NCI-H146 treated with DMSO at 0.1 percent for 48 hours (cell line): ENCODE data around the gene SWSAP1.
A peak's percentile ranks its signal among the peaks of the same experiment; 100 is the strongest.
"Not testable (repeated sequence)": the region's sequence is repeated elsewhere in the genome, so short reads cannot be mapped to it uniquely, and the experiment has no call there.

Experiments used
- DNase-seq: peaks from one replicate; lab custom pipeline; 2025; ENCODE audit not compliant: unreplicated experiment; lab: John Stamatoyannopoulos, UW

SWSAP1 gene

DNA sequence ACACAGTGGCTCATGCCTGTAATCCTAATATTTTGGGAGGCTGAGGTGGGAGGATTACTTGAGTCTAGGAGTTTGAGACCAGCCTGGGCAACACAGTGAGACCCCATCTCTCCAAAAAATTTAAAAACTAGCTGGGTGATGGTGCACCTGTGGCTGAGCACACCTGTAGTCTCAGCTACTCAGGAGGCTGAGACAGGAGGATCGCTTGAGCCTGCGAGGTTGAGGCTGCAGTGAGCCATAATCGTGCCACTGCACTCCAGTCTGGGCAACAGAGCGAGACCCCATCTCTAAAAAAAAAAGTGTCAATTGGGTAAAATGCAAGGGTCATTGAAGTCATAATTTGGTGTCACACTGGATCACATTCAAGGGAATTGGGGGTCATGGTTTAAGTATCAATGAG is 20.4 kb upstream of the SWSAP1 start:
- DNase-seq, result not testable (repeated sequence)

DNA sequence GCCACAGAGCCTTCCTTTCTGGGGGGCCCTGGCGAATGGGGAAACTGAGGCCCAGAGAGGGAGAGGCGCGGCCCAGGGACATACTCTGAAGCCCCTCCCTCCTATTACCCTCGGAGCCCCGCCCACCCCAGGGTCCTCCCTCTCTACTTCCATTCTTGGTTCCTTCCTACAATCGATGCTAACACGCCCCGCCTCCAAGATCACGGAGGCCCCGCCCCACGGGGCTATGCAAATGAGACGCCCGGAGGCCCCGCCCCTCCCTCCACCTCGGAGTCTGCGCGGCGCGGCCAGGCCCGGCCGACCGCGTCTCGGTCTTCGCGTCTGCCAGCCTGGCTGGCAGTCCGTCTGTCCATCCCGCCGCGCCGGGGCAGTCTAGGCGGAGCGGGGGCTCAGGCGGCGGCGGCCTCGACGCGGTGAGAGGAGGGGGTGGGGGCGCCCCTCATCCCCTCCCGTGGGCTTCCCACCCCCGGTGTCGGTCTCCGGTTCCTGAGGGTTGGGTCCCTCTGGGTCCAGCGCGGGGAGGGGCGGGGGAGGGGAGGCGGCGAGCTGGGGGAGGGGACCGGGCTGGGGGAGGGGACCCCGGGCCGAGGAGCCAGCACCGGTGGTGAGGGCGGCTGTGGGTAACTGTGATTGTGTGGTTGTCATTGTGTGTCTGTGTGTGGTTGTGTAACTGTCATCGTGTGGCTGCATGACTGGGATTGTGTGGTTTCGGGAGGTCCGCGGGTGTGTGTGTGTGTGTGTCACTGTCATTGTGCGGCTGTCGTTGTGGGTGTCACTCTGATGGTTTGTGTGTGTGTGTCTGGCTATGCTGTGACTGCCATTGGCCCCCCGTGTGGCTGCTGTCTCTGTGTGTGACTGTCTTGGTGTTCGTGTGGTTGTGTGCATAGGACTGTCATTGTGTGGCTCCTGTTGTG is 19.0 kb upstream of the SWSAP1 start, which contains the start of gene PLPPR2:
PLPPR2 (plus strand) TSS at position 273 of the 914 bp plus-strand sequence. CDS start 2,242 bp downstream, outside the sequence.
- peak; percentile 75 for DNase-seq

DNA sequence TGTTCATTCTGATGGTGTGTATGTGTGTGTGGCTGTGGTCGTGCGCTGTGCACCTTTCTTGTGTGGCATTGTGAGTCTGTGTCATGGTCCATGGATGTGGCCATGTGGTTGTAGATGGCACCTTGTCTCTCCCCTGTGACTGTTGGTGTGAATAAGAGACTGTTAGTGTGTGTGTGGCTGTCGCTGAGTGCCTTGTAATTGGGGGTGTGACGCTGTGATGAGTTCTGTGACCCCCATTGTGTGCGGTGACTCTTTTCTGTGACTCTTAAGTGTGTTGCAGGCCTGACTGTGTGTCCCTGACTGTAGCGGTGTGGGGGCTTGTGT is 18.4 kb upstream of the SWSAP1 start:
- no peak for DNase-seq

DNA sequence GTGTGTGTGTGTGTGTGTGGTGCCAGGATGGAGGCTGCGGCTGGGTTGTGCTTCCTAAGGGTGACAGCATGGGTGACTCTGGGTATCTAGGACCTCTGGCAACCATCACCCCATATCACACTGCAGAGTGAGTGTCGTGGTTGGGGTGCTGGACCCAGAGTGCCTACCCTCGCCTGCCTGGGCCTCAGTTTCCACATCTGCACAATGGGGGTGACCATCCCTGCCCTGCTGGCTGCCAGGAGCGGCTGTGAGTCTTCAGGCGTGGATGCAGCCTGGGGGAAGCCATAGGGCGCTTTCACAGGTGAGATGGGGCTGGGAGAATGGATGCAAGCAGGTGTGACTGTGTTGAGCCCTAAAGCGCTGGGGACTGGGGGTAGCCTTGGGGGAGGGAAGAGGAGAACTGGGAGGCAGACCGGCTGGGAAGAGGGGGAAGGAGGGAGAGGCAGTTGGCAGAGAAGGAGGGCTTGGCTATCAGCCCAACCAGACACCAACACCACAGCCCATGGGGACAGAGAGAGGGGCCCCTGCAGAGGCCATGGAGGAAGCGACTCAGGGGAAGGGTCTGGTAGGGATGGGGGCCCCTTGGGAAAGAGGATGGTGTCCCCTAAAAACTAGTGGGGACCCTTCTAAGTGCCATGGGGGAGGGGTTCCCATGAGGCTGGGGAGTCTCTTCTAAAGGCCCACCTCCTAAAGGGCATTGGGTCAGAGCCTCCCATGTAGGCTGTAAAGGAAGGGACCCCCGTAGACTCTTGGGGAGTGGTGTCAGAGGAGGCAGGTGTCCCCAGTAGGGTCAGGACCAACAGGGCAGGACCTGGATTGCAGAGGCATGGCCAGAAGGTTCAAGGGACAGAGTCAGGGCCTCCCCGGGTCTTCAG is 17.6 kb upstream of the SWSAP1 start:
- no peak for DNase-seq

DNA sequence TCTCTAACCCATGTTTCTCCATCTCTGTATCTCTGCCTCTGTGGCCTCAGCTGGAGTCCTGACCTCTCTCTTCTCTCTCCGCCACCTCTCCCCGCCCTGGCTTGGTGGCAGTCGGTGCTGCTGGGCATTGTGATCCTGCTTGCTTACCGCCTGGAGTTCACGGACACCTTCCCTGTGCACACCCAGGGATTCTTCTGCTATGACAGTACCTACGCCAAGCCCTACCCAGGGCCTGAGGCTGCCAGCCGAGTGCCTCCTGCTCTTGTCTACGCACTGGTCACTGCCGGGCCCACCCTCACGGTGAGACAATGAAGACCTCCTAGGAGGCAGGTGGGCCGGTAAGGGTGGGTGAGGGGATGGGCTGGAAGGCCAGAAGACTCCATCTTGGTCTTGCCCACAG is 15.0 kb upstream of the SWSAP1 start:
- DNase-seq, result no peak

DNA sequence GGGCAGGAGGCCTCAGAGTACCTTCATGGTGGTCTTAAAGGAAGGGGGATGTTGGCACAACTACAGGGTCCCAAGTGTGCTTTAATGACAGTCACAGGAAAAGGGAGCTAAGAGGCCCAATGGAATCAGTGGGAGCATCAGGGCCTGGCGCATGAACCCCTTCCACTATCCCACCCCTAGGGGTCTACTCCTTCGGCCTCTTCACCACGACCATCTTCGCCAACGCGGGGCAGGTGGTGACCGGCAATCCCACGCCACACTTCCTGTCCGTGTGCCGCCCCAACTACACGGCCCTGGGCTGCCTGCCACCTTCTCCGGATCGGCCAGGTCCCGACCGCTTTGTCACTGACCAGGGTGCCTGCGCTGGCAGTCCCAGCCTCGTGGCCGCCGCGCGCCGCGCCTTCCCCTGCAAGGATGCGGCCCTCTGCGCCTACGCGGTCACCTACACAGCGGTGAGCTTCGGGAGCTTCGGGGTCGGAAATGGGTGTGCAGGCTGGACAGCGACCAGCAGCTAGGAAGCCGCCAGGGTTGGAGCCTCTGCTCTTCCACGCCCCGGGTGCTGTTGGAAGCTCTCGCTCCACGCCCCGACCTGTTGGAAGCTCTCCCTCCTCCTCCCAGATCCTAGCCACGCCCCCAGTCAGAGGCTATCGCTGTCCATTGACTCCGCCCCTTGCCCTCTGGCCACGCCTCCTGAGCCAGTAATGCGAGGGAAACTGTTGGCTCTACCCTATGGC is 13.3 kb upstream of the SWSAP1 start:
- no peak for DNase-seq

DNA sequence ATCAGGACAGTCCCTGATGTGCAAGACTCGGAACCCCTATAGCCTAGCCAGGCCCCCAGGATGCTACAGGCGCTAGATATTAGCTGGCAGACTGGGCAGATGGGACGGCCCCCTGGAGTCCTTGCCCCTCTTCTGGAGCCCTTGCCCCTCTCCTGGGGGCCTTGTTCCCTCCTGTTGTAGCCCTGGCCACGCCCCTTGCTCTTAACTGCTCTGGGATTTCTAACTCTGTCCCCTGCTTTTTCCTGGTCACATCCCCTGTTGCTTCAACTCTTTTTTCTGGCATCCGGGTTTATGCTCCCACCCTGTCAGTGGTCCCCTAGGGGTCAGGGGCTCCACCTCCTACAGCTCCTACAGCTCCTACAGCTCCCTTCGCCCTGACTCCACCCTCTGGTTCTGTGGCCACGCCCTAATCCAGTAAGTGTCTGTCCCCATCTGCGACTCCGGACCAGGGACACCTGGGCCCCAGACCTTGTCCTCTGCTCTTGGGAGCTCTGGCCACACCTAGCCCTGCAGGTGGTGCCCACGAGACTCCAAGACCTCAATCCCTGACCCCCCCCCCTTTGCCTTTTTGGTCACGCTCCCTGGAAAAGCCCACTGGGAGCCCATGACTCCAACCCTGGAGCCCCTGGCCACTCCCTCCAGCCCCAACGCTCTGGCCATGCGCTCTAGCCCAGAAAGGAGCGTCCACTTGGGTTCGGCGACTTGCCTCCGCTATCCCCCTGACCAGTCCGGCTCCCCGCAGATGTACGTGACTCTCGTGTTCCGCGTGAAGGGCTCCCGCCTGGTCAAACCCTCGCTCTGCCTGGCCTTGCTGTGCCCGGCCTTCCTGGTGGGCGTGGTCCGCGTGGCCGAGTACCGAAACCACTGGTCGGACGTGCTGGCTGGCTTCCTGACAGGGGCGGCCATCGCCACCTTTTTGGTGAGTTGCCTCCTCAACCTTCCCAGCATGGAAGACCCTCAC is 12.4 kb upstream of the SWSAP1 start:
- no peak for DNase-seq

DNA sequence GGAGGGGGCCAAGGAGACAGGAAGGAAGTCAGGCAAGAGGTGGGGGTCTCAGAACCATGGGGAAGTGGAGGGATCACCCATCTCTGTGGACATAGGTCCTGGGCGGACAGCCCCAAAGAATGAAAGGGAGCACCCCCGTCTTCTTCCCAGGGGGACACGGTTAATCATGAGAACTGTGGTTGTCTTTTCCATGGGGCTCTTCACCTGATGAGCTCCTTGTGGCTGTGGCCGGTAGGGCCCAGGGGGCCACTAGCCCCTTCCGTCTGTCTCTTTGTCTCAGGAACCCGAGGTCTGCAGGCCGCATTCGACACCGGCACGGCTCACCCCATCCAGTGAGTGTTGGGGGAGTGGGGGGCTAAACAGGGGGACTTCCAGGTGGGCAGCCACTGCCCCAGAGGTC is 10.6 kb upstream of the SWSAP1 start:
- DNase-seq, result no peak

DNA sequence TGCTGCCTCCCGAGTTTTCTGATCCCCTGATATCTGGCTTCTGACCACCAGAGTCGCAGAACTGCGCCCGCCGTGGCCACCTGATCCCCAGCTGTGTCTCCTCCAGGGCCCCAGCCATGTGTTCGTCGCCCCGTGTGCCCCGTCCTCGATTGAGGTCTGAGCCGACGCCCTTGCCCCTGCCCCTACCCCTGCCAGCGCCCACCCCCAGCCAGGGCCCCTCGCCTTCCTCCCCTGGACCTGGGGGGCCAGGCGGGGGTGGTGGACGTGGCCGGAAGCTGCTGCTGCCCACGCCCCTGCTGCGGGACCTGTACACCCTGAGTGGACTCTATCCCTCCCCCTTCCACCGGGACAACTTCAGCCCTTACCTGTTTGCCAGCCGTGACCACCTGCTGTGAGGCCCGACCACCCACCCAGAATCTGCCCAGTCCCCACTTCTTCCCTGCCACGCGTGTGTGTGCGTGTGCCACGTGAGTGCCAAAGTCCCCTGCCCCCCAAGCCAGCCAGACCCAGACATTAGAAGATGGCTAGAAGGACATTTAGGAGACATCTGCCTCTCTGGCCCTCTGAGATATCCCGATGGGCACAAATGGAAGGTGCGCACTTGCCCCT is 10.1 kb upstream of the SWSAP1 start:
- no peak for DNase-seq

DNA sequence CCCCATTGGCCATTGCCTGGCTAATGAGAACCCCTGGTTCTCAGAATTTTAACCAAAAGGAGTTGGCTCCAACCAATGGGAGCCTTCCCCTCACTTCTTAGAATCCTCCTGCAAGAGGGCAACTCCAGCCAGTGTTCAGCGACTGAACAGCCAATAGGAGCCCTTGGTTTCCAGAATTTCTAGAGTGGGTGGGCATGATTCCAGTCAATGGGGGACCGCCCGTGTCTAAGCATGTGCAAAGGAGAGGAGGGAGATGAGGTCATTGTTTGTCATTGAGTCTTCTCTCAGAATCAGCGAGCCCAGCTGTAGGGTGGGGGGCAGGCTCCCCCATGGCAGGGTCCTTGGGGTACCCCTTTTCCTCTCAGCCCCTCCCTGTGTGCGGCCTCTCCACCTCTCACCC is 9.5 kb upstream of the SWSAP1 start:
- no peak for DNase-seq

DNA sequence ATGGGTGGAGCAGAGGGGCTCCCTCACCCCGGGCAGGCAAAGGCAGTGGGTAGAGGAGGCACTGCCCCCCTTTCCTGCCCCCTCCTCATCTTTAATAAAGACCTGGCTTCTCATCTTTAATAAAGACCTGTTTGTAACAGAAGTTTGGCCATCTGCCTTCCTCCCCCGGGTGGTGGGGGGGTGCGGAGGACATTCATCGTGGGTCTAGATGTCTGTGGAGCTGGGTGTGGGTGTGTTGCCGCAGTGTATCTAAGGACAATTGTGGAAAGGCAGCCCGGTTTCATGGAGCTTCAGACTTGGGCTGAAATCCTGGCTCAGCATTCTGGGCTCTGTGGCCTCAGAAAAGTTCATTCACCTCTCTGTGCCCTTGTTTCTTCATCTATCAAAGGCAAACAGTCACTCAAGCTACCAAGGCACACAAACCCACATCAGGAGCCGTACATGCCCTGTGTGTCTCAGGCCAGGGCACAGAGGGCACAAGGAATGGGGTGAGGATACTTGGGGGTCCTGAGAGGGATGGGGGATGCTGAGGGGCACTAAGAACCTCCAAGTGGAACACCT is 8.8 kb upstream of the SWSAP1 start:
- no peak for DNase-seq

DNA sequence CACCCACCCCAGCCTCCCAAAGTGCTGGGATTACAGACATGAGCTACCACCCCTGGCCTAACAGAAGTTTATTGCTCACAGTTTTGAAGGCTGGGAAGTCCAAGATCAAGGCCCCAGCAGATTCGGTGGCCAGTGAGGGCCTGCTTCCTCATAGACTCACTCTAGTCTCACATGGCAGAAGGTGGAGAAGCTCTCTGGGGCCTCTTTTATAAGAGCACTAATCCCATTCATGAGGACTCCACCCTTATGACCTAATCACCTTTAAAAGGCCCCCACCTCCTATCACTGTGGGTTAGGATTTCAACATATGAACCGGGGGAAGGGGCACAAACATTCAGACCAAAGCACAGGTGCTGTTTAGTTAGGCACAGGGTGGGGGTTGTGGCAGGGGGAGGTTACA is 6.9 kb upstream of the SWSAP1 start:
- DNase-seq, result no peak

DNA sequence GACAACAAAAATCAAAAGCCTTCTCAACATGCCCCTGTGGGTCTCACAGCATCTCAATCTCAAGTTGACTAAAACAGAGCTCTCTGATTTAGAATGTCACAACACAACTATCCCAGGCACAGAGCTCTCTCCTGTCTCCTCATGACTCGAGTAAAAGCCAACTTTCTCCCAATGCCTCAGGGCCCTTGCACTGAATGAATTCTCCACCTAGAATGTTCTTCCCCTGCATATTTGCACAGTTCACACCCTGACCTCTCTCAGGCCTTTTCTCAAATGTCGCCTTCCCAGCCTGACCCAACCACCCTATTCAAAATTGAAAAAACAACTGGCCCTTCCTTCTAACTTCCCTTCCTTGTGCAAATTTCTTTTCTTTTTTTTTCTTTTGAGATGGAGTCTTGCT is 3.7 kb upstream of the SWSAP1 start:
- DNase-seq, result no peak

DNA sequence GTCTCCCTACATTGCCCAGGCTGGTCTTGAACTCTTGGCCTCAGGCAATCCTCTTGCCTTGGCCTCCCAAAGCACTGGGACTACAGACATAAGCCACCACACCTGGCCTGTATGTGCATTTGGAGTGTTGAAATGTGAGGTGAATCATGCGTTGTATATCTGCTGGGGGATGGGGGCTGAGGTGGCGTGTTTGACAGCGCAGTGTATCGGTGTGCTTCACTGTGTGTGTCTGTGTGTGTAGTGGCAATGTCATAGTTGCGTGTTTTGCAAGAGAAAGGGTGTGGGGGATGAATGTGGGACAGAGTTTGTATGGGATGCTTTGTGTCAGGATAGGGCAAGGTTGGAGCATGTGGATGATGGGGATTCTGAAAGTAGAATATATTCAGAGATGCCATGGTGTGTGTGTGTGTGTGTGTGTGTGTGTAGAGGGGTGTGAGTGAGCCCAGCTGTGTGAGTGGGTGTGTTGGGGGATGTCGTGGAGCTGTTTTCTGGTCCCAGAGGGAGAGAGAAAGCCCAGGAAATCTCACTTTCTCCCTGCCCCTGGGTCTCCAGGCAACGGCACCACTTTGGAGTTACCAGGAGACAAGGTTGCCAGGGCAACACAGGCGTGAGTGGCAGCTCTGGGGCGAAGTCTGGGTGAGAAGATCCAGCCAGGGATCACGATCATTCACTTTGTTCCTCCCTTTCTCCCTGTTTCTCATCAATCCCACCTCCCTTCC is 1.1 kb upstream of the SWSAP1 start:
- DNase-seq, result peak; percentile 91

DNA sequence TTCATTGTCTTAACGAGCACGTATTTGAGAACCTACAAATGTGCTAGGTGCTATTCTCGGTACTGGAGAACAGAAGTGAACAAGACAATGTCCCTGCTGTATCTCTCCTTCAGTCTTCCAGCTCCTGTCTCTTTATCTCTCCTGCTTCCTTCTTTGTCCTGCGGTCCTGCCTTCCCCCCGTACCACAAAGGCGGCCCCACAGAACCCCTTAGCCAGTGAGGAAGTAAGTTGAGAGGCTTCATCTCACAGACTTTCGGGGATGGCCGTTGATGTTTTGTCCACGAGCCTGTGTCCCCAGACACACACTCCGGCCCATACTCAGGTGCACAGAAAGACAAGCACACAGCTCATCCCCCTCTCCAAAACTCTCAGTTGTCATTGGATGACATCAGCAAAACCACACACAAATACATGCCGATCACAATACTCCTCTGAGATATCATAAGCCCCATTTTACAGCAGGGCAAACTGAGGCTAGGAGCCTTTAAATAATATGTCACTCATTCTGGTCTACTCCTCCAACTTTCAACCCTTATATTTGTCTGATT is 507 bp upstream of the SWSAP1 start:
- DNase-seq, result no peak

DNA sequence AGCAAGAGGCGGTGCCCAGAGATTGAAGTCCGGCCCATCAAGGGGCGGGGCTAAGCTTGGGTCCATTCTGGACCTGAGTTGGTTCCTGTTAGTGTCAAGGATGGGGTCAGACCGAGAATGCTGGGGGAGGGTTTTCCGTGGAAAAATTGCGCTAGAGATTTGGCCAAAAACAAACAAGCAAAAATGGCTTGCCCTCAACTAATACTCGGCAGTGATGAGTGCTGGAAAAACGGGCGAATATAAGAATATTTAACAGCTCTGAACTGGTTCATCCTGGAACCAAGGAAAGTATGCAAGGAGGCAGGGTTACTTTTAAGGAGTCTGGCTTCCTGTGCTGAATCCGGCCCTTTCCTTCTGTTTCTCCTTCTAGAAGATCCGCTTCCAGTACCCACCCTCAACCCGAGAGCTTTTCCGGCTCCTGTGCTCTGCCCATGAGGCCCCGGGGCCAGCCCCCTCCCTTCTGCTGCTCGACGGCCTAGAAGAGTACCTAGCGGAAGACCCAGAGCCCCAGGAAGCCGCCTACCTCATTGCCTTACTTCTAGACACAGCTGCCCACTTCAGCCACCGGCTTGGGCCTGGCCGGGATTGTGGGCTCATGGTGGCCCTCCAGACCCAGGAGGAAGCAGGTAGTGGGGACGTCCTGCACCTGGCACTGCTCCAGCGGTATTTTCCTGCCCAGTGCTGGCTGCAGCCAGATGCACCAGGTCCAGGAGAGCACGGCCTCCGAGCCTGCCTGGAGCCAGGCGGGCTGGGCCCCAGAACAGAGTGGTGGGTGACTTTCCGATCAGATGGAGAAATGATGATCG is 880 bp downstream of the SWSAP1 start:
- peak; percentile 55 for DNase-seq

DNA sequence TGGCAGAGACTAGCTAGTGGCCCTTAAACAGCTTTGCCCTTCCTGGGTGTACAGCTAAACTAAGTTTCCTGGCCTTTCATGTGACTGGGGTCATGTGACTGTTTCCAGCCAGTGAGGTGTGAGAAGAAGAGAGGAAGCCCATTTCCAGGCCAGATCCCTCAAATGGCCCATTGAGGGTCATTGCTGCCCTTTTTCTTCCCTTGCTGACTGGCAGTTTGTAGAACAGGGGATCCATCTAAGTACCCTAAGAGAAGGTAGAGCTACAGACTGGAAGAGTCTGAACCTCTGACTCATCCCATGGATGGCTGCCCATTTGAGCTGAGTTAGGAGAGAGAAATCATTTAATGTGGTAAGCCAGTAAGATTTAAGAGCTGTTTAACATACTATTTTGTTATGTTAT is 2.8 kb downstream of the SWSAP1 start:
- no peak for DNase-seq

DNA sequence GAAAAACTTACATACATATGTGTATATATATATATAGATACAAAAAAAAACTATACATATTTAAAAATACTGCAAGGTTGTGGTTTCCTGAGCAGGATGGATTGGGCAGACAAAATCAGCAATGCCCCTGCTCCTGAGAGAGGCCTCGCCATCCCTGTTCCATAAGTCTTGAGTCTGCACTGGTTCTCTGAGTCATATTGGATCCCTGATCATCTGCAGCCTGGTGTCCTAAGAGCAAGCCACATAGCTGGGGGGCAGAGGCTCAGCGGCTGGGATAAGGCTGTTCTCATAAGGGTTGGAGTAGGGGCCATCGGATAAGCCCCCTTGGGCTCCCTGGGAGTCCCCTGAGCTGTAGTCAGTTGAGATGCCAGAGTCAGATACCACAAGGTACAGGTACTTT is 3.3 kb downstream of the SWSAP1 start:
- no peak for DNase-seq
